ENCODE data around the gene ZRANB1. TPM values are rescaled to one million over a fixed set of nuclear protein-coding genes. Genes with fewer than 3 reads are reported as not detected.

The ZRANB1 gene
- total and polyA plus RNA-seq, 2 experiments from 2014 or later = 4.2 to 26.7 TPM

- H3K36me3 ChIP-seq (ENCODE audit: insufficient read depth) = peaks cover 8% of the 10 kb centered on the region; the same call in 1 of the 2 replicates
- DNase-seq (ENCODE audit: low spot score) (no peak), ATAC-seq (no peak)
- peaks cover 24% of the 10 kb centered on the region for H4K20me1 ChIP-seq (replicated peaks; ENCODE audit: insufficient read depth)
- Mint-ChIP-seq H3K27me3 (ENCODE audit: insufficient read depth, low read depth, poor library complexity) (peaks cover 6% of the 10 kb centered on the region), H3K4me3 (no peak overlapping the region), H3K9me3 (no peaks in the 10 kb centered on the region), H3K4me1 (no peaks in the 10 kb centered on the region; the same call in 2 of the 3 replicates), H3K36me3 (ENCODE audit: low read depth) (peaks cover 43% of the 10 kb centered on the region), H3K27ac (no peak overlapping the region)
- H3K79me2 ChIP-seq (replicated peaks; ENCODE audit: insufficient read depth) = peaks cover 80% of the 10 kb centered on the region
- no peaks in the 10 kb centered on the region for H3K27me3 ChIP-seq (ENCODE audit: insufficient read depth)
- no peak overlapping the region for H3K27ac ChIP-seq (ENCODE audit: low read depth)
- TF ChIP-seq ZNF462 (CRISPR knock-in tag; IDR thresholded peaks at IDR 0.05) (no peak), ZNF331 (CRISPR knock-in tag; IDR thresholded peaks at IDR 0.05; ENCODE audit: low read depth) (no peak), POLR2AphosphoS5 (IDR thresholded peaks at IDR 0.05; ENCODE audit: low read depth) (no peak), STAT1 (IDR thresholded peaks at IDR 0.05; ENCODE audit: unreplicated experiment) (no peak)
- TF ChIP-seq, protein P1, sequence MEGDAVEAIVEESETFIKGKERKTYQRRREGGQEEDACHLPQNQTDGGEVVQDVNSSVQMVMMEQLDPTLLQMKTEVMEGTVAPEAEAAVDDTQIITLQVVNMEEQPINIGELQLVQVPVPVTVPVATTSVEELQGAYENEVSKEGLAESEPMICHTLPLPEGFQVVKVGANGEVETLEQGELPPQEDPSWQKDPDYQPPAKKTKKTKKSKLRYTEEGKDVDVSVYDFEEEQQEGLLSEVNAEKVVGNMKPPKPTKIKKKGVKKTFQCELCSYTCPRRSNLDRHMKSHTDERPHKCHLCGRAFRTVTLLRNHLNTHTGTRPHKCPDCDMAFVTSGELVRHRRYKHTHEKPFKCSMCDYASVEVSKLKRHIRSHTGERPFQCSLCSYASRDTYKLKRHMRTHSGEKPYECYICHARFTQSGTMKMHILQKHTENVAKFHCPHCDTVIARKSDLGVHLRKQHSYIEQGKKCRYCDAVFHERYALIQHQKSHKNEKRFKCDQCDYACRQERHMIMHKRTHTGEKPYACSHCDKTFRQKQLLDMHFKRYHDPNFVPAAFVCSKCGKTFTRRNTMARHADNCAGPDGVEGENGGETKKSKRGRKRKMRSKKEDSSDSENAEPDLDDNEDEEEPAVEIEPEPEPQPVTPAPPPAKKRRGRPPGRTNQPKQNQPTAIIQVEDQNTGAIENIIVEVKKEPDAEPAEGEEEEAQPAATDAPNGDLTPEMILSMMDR (conservative IDR thresholded peaks at IDR 0.05; ENCODE audit: low read depth in 2 of 2) = no peak
- no peaks in the 10 kb centered on the region for H3K4me1 ChIP-seq (ENCODE audit: insufficient read depth)
- H3K9me2 ChIP-seq (ENCODE audit: insufficient read depth) = no peaks in the 10 kb centered on the region
- no peak overlapping the region for H3K4me3 ChIP-seq
- no peak overlapping the region for H3K4me2 ChIP-seq
- H2AFZ ChIP-seq = no peak overlapping the region
- no peaks in the 10 kb centered on the region for H3F3A ChIP-seq (replicated peaks; ENCODE audit: low read depth)
These were observed 29.4 kb downstream of the ZRANB1 start for GRCh38 chr10:124971276-124971675.
